HG03108 (cell line): ENCODE data around the gene C9orf40.

ENCODE experiments used
- ATAC-seq: cut with Tn5 transposase; IDR thresholded peaks from one replicate; pipeline ENCODE4 v1.9.1; 2021; ENCODE audit warnings: moderate library complexity; ENCODE audit not compliant: unreplicated experiment

Gene C9orf40

DNA sequence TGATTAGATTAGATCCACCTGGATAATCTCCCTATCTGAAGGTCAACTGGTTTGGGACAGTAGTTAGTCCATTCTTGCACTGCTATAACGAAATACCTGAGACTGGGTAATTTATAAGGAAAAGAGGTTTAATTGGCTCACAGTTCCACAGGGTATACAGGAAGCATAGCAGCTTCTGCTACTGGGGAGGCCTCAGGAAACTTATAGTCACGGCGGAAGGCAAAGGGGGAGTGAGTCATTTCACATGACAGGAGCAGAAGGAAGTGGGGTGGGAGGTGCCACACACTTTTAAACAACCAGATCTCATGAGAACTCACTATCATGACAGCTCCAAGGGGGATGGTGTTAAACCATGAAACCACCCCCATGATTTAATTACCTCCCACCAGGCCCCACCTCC is 9.9 kb downstream of the C9orf40 start:
- ATAC-seq: no peak

GRCh38 chr9:74940600-74940999 is 12.1 kb downstream of the C9orf40 start:
- no peak for ATAC-seq

DNA sequence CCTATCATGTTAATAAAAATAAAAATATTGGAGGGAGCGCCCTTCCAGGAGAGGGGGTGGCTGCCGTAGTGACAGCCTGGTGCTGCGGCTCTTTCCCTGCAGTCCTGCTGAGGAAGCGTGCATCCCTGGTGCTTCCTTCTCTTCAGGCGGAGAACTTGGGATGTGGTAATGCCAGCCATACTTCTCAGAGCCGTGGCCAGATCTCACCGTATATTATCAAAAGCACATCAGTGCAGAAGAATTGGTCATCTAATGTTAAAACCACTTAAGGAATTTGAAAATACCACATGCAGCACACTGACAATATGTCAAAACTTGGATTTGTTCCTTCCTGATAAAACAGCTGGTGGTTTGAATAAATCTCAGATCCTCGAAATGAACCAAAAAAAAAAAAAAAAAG is 17.7 kb downstream of the C9orf40 start:
- no peak for ATAC-seq

- ATAC-seq: no peak
These were observed 31.0 kb downstream of the C9orf40 start for GRCh38 chr9:74921737-74922136.

DNA sequence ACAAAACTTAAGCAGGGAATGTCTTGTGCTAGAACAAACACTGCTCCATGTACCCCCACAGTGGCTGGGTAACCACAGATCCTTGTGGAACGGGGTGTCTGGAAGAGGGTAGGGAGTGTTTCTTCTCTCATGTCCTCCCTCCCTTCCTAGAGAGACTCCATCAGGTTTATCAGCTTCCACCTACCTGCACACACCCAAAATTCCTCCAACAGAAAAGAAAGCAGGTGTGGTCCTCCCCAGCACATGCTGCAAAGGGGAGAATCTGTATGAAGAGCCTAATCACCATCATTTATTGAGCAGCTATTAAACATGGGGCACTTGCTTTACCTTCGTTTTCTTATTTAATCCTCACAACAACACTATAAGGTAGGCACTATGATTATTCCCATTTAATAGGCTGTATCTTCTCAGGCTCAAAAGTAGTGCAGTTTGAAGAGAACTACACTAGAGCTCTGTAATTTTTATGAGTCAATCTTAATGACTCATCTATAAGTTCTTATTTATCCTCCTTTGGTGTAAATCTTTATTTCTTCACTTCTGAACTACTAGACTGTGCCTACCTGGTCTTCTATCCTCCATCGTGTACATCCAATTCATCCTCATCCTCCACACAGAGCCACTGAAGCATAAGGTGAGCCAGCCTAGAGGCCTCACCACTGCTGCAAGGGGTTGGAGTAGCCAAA is 31.6 kb downstream of the C9orf40 start:
- no peak for ATAC-seq

DNA sequence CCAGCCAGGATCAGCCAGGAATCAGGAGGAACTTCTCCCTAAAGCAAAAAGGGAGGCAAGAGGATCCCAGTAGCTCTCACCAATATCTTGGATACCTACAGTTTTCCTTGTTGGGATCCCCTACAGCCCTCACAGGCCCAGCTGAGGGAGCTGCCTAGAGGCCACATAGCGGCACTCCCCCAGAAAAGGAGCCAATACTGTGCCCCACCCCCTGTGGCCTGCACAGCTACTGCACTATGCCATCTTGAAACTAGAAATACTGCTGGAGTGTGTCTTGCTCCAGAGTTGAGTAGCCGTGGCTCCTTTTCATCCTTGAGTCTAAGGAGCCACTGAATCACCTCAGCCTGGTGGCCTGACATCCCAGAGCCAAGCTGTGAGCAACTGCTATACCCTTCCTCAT is 42.7 kb downstream of the C9orf40 start:
- ATAC-seq: no peak

GRCh38 chr9:74908665-74909064 is 44.0 kb downstream of the C9orf40 start:
- ATAC-seq: no peak

DNA sequence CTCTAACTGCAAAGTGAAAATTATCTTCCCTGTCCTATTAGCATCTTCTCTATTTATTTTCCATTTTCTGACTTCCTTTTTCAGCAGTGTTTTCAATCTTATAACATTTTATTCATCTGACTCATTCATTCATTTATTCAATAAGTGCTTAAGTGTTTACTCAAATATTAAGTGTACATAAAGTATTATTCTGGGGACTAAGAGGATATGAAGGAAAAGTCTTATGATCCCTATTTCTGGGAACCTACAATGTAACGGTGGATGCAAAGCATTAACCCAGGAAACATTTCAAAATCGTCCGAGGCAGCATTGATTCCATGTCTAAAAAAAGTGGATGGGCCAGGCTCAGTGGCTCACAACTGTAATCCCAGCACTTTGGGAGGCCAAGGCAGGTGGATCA is 45.6 kb downstream of the C9orf40 start:
- ATAC-seq: no peak

- ATAC-seq: no peak
These were observed 51.7 kb downstream of the C9orf40 start for GRCh38 chr9:74901001-74901400.
